ENCODE data around the gene LRCH1.

- no peak for TF ChIP-seq CTCF (optimal IDR thresholded peaks at IDR 0.05 in 1 of 3, IDR thresholded peaks at IDR 0.05 in 1 of 3, conservative IDR thresholded peaks at IDR 0.05 in 1 of 3; ENCODE audit: extremely low read depth in 1 of 3, insufficient read depth in 2 of 3, low read length in 3 of 3)
- no peak for TF ChIP-seq EZH2 (IDR thresholded peaks at IDR 0.05; ENCODE audit: low read length)
Observed at GRCh38 chr13:46753917-46754316, 200.9 kb downstream of the LRCH1 start.
